Testis (tissue), 3 donors: Measurements from ENCODE around the gene CIB4. TPM values are rescaled to one million over a fixed set of nuclear protein-coding genes. Genes with fewer than 3 reads are reported as not detected.

Experiments
- DNase-seq: peaks from one replicate; pipeline ENCODE4 v3.0.0-alpha.2; 2019
- H3K27ac ChIP-seq, 2 donors: fragments of 200-600 bp; sonication (generic); one replicate each; pipeline ENCODE4 v1.5.1; 2019
- H3K27me3 ChIP-seq: fragments of 200-600 bp; sonication (generic); one replicate; pipeline ENCODE4 v1.5.1; 2019
- H3K36me3 ChIP-seq: fragments of 200-600 bp; sonication (generic); one replicate; pipeline ENCODE4 v1.5.1; 2017; ENCODE audit warnings: low read depth; ENCODE audit errors: missing control alignments
- H3K4me1 ChIP-seq: fragments of 200-600 bp; sonication (generic); one replicate; pipeline ENCODE4 v1.5.1; 2019
- H3K4me3 ChIP-seq, 2 donors: fragments of 200-600 bp; sonication (generic); one replicate each; pipeline ENCODE4 v1.5.1; 2017 to 2019
- H3K9me3 ChIP-seq: fragments of 200-600 bp; sonication (generic); one replicate; pipeline ENCODE4 v1.5.1; 2017
- POLR2A ChIP-seq: fragments of 450-650 bp; IDR thresholded peaks from one replicate; pipeline ENCODE4 v1.6.1; 2017; ENCODE audit warnings: antibody characterized with exemption, mild to moderate bottlenecking, moderate library complexity
- WGBS, 2 donors: methylation state at CpG; one replicate each; pipeline ENCODE4 v1.1.5; 2018; 5-methylcytosine and 5-hydroxymethylcytosine counted together
- intact Hi-C: fragments of 100-400 bp; cut with DNase I; formaldehyde crosslinking; loops from one replicate; pipeline ENCODE4 v1.15.1; 2023; ENCODE audit warnings: low total_unique reads
- polyA plus RNA-seq: library from polyadenylated mRNA; stranded (reverse); fragments of 350-450 nt; fragmentation: Illumina TruSeq; extraction: RNeasy Lipid Tissue Mini Kit (QIAGEN cat#74804); gene quantifications from one replicate; pipeline ENCODE4 v1.2.3, GENCODE V29; 2014; ENCODE audit warnings: low read depth, low replicate concordance; ENCODE audit not compliant: insufficient read depth
- total RNA-seq, 2 donors: library from RNA; depleted of rRNA; stranded (reverse); fragments of >200 nt; gene quantifications; one replicate each; pipeline ENCODE4 v1.2.3, GENCODE V29; 2016
- TF ChIP-seq, protein P1 (sequence below), 3 experiments: fragments of 450-650 bp in 2 of 3; fragments of 200-600 bp in 1 of 3; sonication (generic) in 1 of 3; IDR thresholded peaks; one replicate each; pipeline ENCODE4 v1.5.1; 2016 to 2019; ENCODE audit warnings: antibody characterized with exemption in 3 of 3, mild to moderate bottlenecking in 2 of 3, moderate library complexity in 1 of 3

Gene CIB4
- total and polyA plus RNA-seq, 3 donors from 2014 or later = 7.5 to 30.6 (median 8.7) TPM

- TF ChIP-seq, protein P1, sequence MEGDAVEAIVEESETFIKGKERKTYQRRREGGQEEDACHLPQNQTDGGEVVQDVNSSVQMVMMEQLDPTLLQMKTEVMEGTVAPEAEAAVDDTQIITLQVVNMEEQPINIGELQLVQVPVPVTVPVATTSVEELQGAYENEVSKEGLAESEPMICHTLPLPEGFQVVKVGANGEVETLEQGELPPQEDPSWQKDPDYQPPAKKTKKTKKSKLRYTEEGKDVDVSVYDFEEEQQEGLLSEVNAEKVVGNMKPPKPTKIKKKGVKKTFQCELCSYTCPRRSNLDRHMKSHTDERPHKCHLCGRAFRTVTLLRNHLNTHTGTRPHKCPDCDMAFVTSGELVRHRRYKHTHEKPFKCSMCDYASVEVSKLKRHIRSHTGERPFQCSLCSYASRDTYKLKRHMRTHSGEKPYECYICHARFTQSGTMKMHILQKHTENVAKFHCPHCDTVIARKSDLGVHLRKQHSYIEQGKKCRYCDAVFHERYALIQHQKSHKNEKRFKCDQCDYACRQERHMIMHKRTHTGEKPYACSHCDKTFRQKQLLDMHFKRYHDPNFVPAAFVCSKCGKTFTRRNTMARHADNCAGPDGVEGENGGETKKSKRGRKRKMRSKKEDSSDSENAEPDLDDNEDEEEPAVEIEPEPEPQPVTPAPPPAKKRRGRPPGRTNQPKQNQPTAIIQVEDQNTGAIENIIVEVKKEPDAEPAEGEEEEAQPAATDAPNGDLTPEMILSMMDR (IDR thresholded peaks at IDR 0.05) = no peak
- no peak for TF ChIP-seq POLR2A
- DNase-seq = no peak
- no peak overlapping the region for H3K27ac ChIP-seq
- H3K9me3 ChIP-seq = no peaks in the 10 kb centered on the region
- 88 to 95% methylated on average over 10 to 17 of the region's 17 CpGs for WGBS, 2 donors
- H3K27me3 ChIP-seq = no peaks in the 10 kb centered on the region
- H3K4me3 ChIP-seq = no peak overlapping the region
- intact Hi-C loops = no loop called here
- no peaks in the 10 kb centered on the region for H3K4me1 ChIP-seq
- no peaks in the 10 kb centered on the region for H3K36me3 ChIP-seq
These were observed 103.9 kb downstream of the CIB4 start for GRCh38 chr2:26537069-26537825.

GRCh38 chr2:26536371-26537068, 104.6 kb downstream of the CIB4 start:
- DNase-seq = no peak
- H3K27me3 ChIP-seq = no peaks in the 10 kb centered on the region
- 82 to 91% methylated on average over 17 to 20 of the region's 20 CpGs for WGBS, 2 donors
- intact Hi-C loops = no loop called here
- no peak overlapping the region for H3K4me3 ChIP-seq
- no peaks in the 10 kb centered on the region for H3K9me3 ChIP-seq
- TF ChIP-seq, protein P1 (IDR thresholded peaks at IDR 0.05) = no peak
- TF ChIP-seq POLR2A = no peak
- no peaks in the 10 kb centered on the region for H3K36me3 ChIP-seq
- H3K4me1 ChIP-seq = no peaks in the 10 kb centered on the region
- H3K27ac ChIP-seq = no peak overlapping the region

- DNase-seq = no peak
These were observed 105.4 kb downstream of the CIB4 start for GRCh38 chr2:26535663-26536275.

DNA sequence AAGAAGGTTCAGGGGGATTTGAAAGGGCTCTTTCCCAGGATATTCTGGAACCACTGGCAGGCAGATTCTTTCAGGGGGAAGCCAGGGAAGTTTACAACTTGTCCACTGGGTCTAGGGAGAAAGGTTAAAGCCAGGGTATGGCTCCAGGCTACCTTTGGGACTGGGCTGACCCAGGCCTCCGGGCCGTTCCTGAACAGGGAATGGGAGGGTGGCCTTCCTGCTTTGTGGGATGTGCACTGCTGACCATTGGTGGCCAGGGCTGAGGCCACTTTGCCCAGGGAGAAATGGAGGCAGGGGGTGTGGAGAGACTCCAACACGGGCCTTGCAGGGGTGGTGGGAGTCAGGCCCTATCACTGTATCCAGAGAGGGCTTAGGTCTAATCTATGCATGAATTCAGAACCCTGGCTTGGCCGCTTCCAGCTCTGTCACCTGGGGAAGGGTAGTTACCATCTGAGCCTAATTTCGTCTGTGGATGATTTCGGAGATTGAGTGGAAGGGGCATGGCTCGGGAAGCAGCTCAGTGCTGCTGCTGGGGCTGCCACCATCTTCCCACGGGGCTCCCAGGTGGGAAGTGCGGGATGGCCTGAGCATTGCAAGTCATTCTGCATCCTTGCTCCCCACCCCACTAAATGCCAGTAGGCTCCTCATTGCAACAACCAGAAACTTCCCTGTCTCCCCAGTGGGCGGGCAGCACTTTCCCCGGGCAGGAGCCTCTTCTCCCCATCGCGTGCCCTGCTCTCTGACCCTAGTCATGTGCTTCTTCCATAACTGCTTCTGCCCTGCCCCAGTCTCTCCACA, 106.1 kb downstream of the CIB4 start:
- Histone ChIP-seq H3K4me3 (no peak overlapping the region), H3K9me3 (no peaks in the 10 kb centered on the region), H3K27ac (no peak overlapping the region), H3K36me3 (no peaks in the 10 kb centered on the region), H3K27me3 (no peaks in the 10 kb centered on the region), H3K4me1 (no peaks in the 10 kb centered on the region)
- WGBS, 2 donors = 85 to 97% methylated on average over 13 of the region's 13 CpGs
- DNase-seq = no peak
- intact Hi-C loops = no loop called here
- no peak for TF ChIP-seq POLR2A
- TF ChIP-seq, protein P1 (IDR thresholded peaks at IDR 0.05) = no peak

More at GRCh38 chr2:26535663-26536275, 105.4 kb downstream of the CIB4 start:
- Histone ChIP-seq H3K4me1 (no peaks in the 10 kb centered on the region), H3K9me3 (no peaks in the 10 kb centered on the region), H3K36me3 (no peaks in the 10 kb centered on the region), H3K27ac (no peak overlapping the region), H3K4me3 (no peak overlapping the region), H3K27me3 (no peaks in the 10 kb centered on the region)
- 85 to 89% methylated on average over 8 of the region's 8 CpGs for WGBS, 2 donors
- TF ChIP-seq POLR2A = no peak
- TF ChIP-seq, protein P1 (IDR thresholded peaks at IDR 0.05) = no peak
- intact Hi-C loops = no loop called here
